WTC11 (cell line): Measurements from ENCODE around the gene ADK. TPM values are rescaled to one million over a fixed set of nuclear protein-coding genes. Genes with fewer than 3 reads are reported as not detected.
A peak's percentile ranks its signal among the peaks of the same experiment; 100 is the strongest.

Source experiments
- ATAC-seq: fragments of 200-7000 bp; cut with Tn5 transposase; 2 replicates; pipeline ENCODE4 v1.10.0; 2021; ENCODE audit warnings: mild to moderate bottlenecking, moderate library complexity
- CTCF ChIA-PET: fragments of 300-600 bp; sonication (Branson Sonifier 250); formaldehyde crosslinking; loops from one replicate; lab custom pipeline; 2021; ENCODE audit warnings: antibody characterized with exemption; lab: Charles Lee
- POLR2A ChIA-PET: fragments of 350-600 bp; sonication (Branson Sonifier 250); formaldehyde crosslinking; loops from one replicate; lab custom pipeline; 2021; ENCODE audit warnings: antibody characterized with exemption; lab: Charles Lee
- DNase-seq: peaks from one replicate; pipeline ENCODE4 v3.0.0; 2021; ENCODE audit warnings: low spot score
- H3K27ac Mint-ChIP-seq: 2 replicates; pipeline ENCODE4 v1.8.0; 2021; ENCODE audit warnings: mixed read lengths
- H3K27me3 Mint-ChIP-seq: 2 replicates; pipeline ENCODE4 v1.8.0; 2021; ENCODE audit warnings: low read depth, mild to moderate bottlenecking, moderate library complexity, mixed read lengths
- H3K36me3 Mint-ChIP-seq: 2 replicates; pipeline ENCODE4 v1.8.0; 2021; ENCODE audit warnings: mixed read lengths
- H3K4me1 Mint-ChIP-seq: 2 replicates; pipeline ENCODE4 v1.8.0; 2022; ENCODE audit warnings: mixed read lengths
- H3K4me3 Mint-ChIP-seq: 2 replicates; pipeline ENCODE4 v1.8.0; 2021; ENCODE audit warnings: mild to moderate bottlenecking, moderate library complexity, mixed read lengths
- H3K9me3 Mint-ChIP-seq: 2 replicates; pipeline ENCODE4 v1.8.0; 2021; ENCODE audit warnings: mixed read lengths
- AR ChIP-seq: fragments of 250-450 bp; sonication (Bioruptor Pico); IDR thresholded peaks from 2 replicates; pipeline ENCODE4 v1.9.0; 2021; ENCODE audit warnings: mild to moderate bottlenecking
- ATF1 ChIP-seq: sonication (generic); formaldehyde crosslinking; IDR thresholded peaks from 2 replicates; pipeline ENCODE4 v1.8.1; 2023; ENCODE audit warnings: mild to moderate bottlenecking, moderate library complexity, missing genetic modification reagents
- ATF2 ChIP-seq: sonication (generic); formaldehyde crosslinking; IDR thresholded peaks from 2 replicates; pipeline ENCODE4 v1.8.1; 2022; ENCODE audit warnings: low read depth, missing genetic modification reagents, borderline replicate concordance
- CDX4 ChIP-seq: fragments of 250-450 bp; sonication (Bioruptor Pico); IDR thresholded peaks from 2 replicates; pipeline ENCODE4 v1.9.0; 2021; ENCODE audit warnings: moderate library complexity, mild to moderate bottlenecking, inconsistent platforms, borderline replicate concordance
- CREM ChIP-seq: sonication (generic); formaldehyde crosslinking; IDR thresholded peaks from 2 replicates; pipeline ENCODE4 v1.8.1; 2022; ENCODE audit warnings: mild to moderate bottlenecking, missing genetic modification reagents, moderate library complexity
- EMX1 ChIP-seq: fragments of 250-450 bp; sonication (Bioruptor Pico); IDR thresholded peaks from 2 replicates; pipeline ENCODE4 v1.8.0; 2021; ENCODE audit warnings: mild to moderate bottlenecking
- FOXP4 ChIP-seq: sonication (generic); formaldehyde crosslinking; IDR thresholded peaks from 2 replicates; pipeline ENCODE4 v1.8.0; 2022; ENCODE audit warnings: mild to moderate bottlenecking, missing genetic modification reagents
- KAT7 ChIP-seq: sonication (generic); formaldehyde crosslinking; IDR thresholded peaks from 2 replicates; pipeline ENCODE4 v1.8.1; 2023; ENCODE audit warnings: missing genetic modification reagents, mild to moderate bottlenecking, borderline replicate concordance
- MXD4 ChIP-seq: fragments of 250-450 bp; sonication (Bioruptor Pico); IDR thresholded peaks from 2 replicates; pipeline ENCODE4 v1.8.0; 2021; ENCODE audit warnings: mild to moderate bottlenecking, moderate library complexity, borderline replicate concordance
- MYBL2 ChIP-seq: sonication (generic); formaldehyde crosslinking; IDR thresholded peaks from 2 replicates; pipeline ENCODE4 v1.8.1; 2023; ENCODE audit warnings: mild to moderate bottlenecking, moderate library complexity, missing genetic modification reagents
- RORB ChIP-seq: fragments of 250-450 bp; sonication (Bioruptor Pico); IDR thresholded peaks from 2 replicates; pipeline ENCODE4 v1.9.0; 2021; ENCODE audit warnings: mild to moderate bottlenecking
- TCF7 ChIP-seq: sonication (generic); formaldehyde crosslinking; IDR thresholded peaks from 2 replicates; pipeline ENCODE4 v1.8.0; 2022; ENCODE audit warnings: mild to moderate bottlenecking, low read depth, missing genetic modification reagents, moderate library complexity
- ZNF138 ChIP-seq: sonication (generic); formaldehyde crosslinking; conservative IDR thresholded peaks from 2 replicates; pipeline ENCODE4 v1.8.1; 2022; ENCODE audit warnings: mild to moderate bottlenecking, moderate library complexity, missing genetic modification reagents
- ZNF219 ChIP-seq: sonication (generic); formaldehyde crosslinking; IDR thresholded peaks from 2 replicates; pipeline ENCODE4 v1.8.0; 2023; ENCODE audit warnings: missing genetic modification reagents, mild to moderate bottlenecking, borderline replicate concordance
- total RNA-seq: library from RNA; stranded (reverse); gene quantifications from 3 replicates; pipeline ENCODE4 v1.2.3, GENCODE V29; 2021
- TF ChIP-seq, protein P1 (sequence below): sonication (generic); formaldehyde crosslinking; IDR thresholded peaks from 2 replicates; pipeline ENCODE4 v1.8.1; 2022; ENCODE audit warnings: missing genetic modification reagents, borderline replicate concordance
- TF ChIP-seq, protein P2 (sequence below): fragments of 250-450 bp; sonication (Bioruptor Pico); conservative IDR thresholded peaks from 2 replicates; pipeline ENCODE4 v1.9.0; 2021; ENCODE audit warnings: mild to moderate bottlenecking
- TF ChIP-seq, protein P3 (sequence below): fragments of 250-450 bp; sonication (Bioruptor Pico); IDR thresholded peaks from 2 replicates; pipeline ENCODE4 v1.8.0; 2021; ENCODE audit warnings: mild to moderate bottlenecking
- TF ChIP-seq, protein P4 (sequence below): sonication (generic); formaldehyde crosslinking; IDR thresholded peaks from 2 replicates; pipeline ENCODE4 v1.8.0; 2022; ENCODE audit warnings: mild to moderate bottlenecking, missing genetic modification reagents

The ADK gene
- total RNA-seq, 1 experiment from 2014 or later, result 32.7 TPM

DNA sequence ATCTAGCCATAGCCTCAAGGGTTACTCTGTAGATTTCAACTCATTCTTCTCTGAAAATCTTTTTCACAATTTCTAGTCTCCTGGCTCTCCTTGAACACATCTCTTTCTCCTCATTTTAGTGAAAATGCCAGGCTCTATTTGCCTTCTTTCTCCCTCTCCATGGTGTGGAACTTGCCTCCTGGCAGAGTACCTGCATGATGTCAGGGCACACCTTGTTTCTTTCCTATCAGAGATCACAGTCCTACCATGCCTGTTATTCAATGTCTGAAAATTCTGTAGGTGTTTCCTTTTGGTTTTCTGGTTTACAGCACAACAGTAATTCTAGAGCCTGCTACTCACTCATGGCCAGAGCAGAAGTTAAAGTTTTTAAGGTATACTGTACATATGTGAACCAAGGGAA lies 237.8 kb downstream of the ADK start:
- Mint-ChIP-seq H3K4me1 (peaks cover 3% of the 10 kb centered on the region), H3K9me3 (no peaks in the 10 kb centered on the region), H3K27ac (0 out of 2 replicates have a peak overlapping the region, but pooled peaks have one; percentile 11), H3K27me3 (no peaks in the 10 kb centered on the region), H3K4me3 (no peak overlapping the region), H3K36me3 (no peaks in the 10 kb centered on the region)
- DNase-seq (no peak), ATAC-seq (no peak)
- ChIA-PET CTCF (no interaction called here), POLR2A (no interaction called here)
- no peak for TF ChIP-seq KAT7 (CRISPR knock-in tag)

DNA sequence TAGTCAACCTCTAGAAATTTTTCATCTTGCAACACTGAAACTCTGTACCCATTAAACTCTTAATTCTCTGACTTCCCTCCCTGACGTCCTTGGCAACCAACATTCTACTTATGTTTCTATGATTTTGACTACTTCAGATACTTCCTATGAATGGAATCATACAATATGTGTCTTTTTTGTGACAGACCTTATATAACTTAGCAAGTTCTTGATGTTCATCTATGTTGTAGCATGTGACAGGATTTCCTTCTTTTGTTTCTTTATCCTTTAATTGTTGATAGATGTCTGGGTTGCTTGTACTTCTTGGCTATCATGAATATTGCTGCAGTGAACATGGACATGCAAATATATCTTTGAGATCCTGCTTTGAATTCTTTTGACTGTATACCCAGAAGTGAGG lies 240.8 kb downstream of the ADK start:
- Mint-ChIP-seq H3K4me1 (no peaks in the 10 kb centered on the region), H3K27me3 (no peaks in the 10 kb centered on the region), H3K9me3 (no peaks in the 10 kb centered on the region), H3K4me3 (no peak overlapping the region), H3K27ac (no peak overlapping the region), H3K36me3 (no peaks in the 10 kb centered on the region)
- DNase-seq, result no peak
- POLR2A ChIA-PET, result no interaction called here
- CTCF ChIA-PET, result no interaction called here
- no peak for ATAC-seq
- no peak for TF ChIP-seq TCF7 (CRISPR knock-in tag)
- no peak for TF ChIP-seq CDX4 (CRISPR knock-in tag)

DNA sequence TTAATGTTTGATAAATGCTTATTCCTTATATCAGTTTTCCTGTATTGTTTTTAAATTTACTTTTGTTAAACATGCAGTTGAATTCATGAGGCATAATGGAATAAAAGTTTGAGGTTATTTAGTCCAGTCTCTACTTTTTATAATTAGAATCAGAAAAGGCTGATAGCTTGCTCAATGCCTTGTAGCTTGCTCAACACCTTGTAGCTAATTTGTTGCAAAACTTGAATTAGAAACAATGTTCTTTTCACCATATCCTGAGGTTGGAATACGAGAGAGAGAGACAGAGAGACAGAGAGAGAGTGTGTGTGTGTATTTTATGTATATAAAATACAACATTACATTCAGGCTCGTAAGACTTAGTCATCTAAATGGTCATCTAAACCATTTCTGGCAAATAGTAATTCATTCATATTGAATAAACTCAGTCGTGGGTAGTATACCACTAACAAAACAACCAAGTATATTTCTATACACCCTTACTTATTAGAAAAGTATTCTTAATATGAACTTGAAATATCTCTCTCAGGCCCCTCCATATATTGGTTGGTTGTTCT lies 243.5 kb downstream of the ADK start:
- Mint-ChIP-seq H3K36me3 (no peaks in the 10 kb centered on the region), H3K27ac (no peak overlapping the region), H3K4me1 (no peaks in the 10 kb centered on the region), H3K9me3 (no peaks in the 10 kb centered on the region), H3K4me3 (no peak overlapping the region), H3K27me3 (no peaks in the 10 kb centered on the region)
- POLR2A ChIA-PET, result no interaction called here
- ATAC-seq (no peak), DNase-seq (no peak)
- CTCF ChIA-PET, result no interaction called here
- TF ChIP-seq, protein P1, sequence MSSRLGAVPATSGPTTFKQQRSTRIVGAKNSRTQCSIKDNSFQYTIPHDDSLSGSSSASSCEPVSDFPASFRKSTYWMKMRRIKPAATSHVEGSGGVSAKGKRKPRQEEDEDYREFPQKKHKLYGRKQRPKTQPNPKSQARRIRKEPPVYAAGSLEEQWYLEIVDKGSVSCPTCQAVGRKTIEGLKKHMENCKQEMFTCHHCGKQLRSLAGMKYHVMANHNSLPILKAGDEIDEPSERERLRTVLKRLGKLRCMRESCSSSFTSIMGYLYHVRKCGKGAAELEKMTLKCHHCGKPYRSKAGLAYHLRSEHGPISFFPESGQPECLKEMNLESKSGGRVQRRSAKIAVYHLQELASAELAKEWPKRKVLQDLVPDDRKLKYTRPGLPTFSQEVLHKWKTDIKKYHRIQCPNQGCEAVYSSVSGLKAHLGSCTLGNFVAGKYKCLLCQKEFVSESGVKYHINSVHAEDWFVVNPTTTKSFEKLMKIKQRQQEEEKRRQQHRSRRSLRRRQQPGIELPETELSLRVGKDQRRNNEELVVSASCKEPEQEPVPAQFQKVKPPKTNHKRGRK, result no peak
- no peak for TF ChIP-seq CREM (CRISPR knock-in tag)
- TF ChIP-seq, protein P2, sequence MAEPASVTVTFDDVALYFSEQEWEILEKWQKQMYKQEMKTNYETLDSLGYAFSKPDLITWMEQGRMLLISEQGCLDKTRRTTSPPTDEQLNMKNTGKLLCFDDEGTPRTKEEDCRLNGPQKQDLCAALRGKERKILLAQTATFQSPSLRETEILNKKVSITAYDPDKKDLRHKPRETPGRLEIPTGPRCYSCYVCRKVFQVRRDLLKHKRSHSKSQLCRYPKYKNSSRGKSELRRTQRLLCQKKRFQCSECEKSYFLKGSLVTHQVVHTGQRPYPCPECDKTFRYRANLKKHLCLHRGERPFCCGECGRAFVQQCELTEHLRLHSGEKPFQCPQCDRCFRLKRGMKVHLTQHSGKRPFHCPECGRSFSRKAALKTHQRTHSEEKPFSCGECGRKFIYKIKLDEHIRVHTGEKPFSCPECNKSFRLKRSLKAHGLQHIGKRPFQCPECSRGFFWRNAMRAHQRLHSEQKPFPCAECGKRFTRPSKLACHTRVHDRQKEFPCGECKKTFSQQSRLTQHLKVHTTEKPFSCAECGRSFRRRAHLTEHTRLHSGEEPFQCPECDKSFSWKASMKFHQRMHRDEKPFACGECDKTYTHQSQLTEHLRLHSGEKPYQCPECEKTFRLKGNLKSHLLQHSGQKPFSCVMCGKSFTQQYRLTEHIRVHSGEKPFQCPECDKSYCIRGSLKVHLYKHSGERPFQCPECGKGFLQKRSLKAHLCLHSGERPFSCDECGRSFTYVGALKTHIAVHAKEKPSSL (CRISPR knock-in tag), result no peak
- no peak for TF ChIP-seq MXD4 (CRISPR knock-in tag)
- TF ChIP-seq, protein P3, sequence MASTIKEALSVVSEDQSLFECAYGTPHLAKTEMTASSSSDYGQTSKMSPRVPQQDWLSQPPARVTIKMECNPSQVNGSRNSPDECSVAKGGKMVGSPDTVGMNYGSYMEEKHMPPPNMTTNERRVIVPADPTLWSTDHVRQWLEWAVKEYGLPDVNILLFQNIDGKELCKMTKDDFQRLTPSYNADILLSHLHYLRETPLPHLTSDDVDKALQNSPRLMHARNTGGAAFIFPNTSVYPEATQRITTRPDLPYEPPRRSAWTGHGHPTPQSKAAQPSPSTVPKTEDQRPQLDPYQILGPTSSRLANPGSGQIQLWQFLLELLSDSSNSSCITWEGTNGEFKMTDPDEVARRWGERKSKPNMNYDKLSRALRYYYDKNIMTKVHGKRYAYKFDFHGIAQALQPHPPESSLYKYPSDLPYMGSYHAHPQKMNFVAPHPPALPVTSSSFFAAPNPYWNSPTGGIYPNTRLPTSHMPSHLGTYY (CRISPR knock-in tag), result no peak
- TF ChIP-seq ATF2, result no peak
- no peak for TF ChIP-seq ATF1
- TF ChIP-seq FOXP4 (CRISPR knock-in tag), result no peak
- no peak for TF ChIP-seq EMX1 (CRISPR knock-in tag)
- TF ChIP-seq ZNF138, result no peak
- TF ChIP-seq ZNF219 (CRISPR knock-in tag), result no peak
- no peak for TF ChIP-seq AR (CRISPR knock-in tag)
- TF ChIP-seq, protein P4, sequence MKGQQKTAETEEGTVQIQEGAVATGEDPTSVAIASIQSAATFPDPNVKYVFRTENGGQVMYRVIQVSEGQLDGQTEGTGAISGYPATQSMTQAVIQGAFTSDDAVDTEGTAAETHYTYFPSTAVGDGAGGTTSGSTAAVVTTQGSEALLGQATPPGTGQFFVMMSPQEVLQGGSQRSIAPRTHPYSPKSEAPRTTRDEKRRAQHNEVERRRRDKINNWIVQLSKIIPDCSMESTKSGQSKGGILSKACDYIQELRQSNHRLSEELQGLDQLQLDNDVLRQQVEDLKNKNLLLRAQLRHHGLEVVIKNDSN, result no peak
- TF ChIP-seq MYBL2 (CRISPR knock-in tag), result no peak
- no peak for TF ChIP-seq RORB (CRISPR knock-in tag)
